GM12865 (cell line): ENCODE measurements around the gene RASAL2.
A peak's percentile ranks its signal among the peaks of the same experiment; 100 is the strongest.

Source experiments
- DNase-seq: peaks from one replicate; pipeline ENCODE4 v3.0.0; 2010; ENCODE audit warnings: low read depth
- H3K4me3 ChIP-seq: 2 replicates; pipeline ENCODE4 v1.5.1; 2011; ENCODE audit warnings: mild to moderate bottlenecking, low read depth, low read length, control low read depth
- TF ChIP-seq, protein P1 (sequence below): IDR thresholded peaks from 2 replicates; pipeline ENCODE4 v1.5.1; 2011; ENCODE audit warnings: low read length, control low read depth, low read depth, inconsistent platforms; ENCODE audit not compliant: insufficient read depth; ENCODE audit errors: missing control alignments

Gene RASAL2

DNA sequence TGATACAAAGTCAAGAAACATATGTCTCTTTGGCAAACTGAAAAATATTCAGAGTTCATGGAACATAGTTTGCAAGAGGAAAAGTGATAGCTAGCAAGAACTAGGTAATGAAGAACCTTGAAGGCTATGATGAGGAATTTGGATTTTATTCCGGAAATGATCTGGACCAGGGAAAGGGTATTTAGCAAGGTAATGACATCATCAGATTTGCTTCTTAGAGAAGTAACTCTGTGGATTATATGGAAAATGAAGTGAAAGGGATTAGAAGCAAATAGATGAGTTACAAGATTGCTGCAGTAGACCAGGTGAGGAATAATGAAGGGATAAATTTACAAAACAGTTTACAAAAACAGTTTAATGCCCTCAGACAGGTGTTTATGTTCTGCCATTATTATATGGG lies 197.3 kb downstream of the RASAL2 start:
- TF ChIP-seq, protein P1, sequence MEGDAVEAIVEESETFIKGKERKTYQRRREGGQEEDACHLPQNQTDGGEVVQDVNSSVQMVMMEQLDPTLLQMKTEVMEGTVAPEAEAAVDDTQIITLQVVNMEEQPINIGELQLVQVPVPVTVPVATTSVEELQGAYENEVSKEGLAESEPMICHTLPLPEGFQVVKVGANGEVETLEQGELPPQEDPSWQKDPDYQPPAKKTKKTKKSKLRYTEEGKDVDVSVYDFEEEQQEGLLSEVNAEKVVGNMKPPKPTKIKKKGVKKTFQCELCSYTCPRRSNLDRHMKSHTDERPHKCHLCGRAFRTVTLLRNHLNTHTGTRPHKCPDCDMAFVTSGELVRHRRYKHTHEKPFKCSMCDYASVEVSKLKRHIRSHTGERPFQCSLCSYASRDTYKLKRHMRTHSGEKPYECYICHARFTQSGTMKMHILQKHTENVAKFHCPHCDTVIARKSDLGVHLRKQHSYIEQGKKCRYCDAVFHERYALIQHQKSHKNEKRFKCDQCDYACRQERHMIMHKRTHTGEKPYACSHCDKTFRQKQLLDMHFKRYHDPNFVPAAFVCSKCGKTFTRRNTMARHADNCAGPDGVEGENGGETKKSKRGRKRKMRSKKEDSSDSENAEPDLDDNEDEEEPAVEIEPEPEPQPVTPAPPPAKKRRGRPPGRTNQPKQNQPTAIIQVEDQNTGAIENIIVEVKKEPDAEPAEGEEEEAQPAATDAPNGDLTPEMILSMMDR = no peak
- H3K4me3 ChIP-seq = no peak overlapping the region
- DNase-seq = no peak

- H3K4me3 ChIP-seq = no peak overlapping the region
- no peak for DNase-seq
- TF ChIP-seq, protein P1 = no peak
Measured at GRCh38 chr1:178294654-178295053, 200.8 kb downstream of the RASAL2 start.

- no peak for DNase-seq
- TF ChIP-seq, protein P1 = no peak
- no peak overlapping the region for H3K4me3 ChIP-seq
Measured at GRCh38 chr1:178300352-178300699, 206.4 kb downstream of the RASAL2 start.

- no peak overlapping the region for H3K4me3 ChIP-seq
- TF ChIP-seq, protein P1 = no peak
Measured at GRCh38 chr1:178301141-178301540, 207.2 kb downstream of the RASAL2 start.

DNA sequence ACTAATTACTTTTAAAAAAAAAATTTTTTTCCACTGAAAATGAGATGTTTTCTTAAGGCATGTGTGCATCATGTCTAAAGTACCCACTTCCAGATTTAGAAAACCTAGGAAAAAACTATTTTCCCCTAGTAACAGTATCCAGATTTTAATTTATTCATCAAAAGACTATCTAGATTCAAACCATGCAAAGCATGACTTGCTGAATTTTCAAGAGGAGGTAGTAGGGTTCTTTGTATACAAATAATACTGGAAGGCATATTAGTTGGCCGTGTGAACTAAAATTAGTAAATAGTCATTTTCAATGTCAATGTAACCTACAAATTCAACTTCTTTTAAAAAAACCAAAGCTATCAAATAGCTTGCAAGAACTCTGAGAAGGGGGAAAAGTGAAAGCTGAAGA lies 213.4 kb downstream of the RASAL2 start:
- TF ChIP-seq, protein P1 = no peak

More at GRCh38 chr1:178301141-178301540, 207.2 kb downstream of the RASAL2 start:
- no peak for DNase-seq

DNA sequence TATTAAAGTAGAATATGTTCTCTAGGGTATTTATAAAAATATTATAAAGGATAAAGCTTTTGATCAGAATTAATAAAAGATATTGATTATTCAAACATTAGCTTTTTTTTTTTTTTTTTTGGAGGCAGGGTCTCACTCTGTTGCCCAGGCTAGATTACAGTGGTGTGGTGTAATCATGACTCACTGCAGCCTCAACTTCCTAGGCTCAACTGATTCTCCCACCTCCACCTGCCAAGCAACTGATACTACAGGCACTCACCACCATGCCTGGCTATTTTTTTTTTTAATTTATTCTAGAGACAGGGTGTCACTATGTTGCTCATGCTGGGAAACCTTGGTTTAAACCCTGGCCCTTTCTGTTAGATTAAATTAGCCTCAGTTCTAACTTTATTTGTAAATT lies 214.5 kb downstream of the RASAL2 start:
- DNase-seq = no peak
- TF ChIP-seq, protein P1 = no peak

More for the DNA sequence above, 213.4 kb downstream of the RASAL2 start:
- DNase-seq = no peak
- H3K4me3 ChIP-seq = no peak overlapping the region

GRCh38 chr1:178310685-178311105 lies 216.8 kb downstream of the RASAL2 start:
- no peak overlapping the region for H3K4me3 ChIP-seq
- peak; percentile 44 for DNase-seq
- TF ChIP-seq, protein P1 = peak; percentile 52

More for the DNA sequence above, 214.5 kb downstream of the RASAL2 start:
- H3K4me3 ChIP-seq = no peak overlapping the region
